ENCODE results near the gene PARD3B.

PARD3B gene

DNA sequence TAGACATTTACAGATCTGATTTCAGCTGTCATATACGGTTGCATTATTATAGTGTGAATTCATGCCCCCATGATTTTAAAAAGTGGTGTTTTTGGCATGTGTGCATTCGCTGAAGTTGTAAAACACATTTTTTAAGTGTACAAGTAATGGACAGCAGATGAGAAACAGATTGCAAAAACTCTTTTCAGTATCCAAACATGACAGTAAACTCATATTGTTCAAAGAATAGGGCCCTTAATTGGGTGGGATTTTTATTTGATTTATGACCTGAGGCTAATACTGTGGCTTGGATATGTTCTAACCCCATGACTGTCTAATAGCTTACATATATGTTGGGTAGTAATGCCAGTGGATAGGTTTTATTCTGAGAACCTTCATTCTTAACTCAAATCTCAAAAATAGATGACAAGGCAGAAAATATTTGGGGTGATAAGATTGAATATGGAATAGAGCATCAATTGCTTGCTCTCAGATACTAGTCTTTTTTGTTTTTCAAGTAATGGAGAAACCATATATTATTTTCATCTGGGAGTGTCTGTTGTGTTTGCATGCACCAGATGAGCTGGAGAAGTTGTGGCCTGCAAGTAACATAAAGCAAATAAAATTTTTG, 118.6 kb downstream of the PARD3B start:
- TF ChIP-seq, protein P1, sequence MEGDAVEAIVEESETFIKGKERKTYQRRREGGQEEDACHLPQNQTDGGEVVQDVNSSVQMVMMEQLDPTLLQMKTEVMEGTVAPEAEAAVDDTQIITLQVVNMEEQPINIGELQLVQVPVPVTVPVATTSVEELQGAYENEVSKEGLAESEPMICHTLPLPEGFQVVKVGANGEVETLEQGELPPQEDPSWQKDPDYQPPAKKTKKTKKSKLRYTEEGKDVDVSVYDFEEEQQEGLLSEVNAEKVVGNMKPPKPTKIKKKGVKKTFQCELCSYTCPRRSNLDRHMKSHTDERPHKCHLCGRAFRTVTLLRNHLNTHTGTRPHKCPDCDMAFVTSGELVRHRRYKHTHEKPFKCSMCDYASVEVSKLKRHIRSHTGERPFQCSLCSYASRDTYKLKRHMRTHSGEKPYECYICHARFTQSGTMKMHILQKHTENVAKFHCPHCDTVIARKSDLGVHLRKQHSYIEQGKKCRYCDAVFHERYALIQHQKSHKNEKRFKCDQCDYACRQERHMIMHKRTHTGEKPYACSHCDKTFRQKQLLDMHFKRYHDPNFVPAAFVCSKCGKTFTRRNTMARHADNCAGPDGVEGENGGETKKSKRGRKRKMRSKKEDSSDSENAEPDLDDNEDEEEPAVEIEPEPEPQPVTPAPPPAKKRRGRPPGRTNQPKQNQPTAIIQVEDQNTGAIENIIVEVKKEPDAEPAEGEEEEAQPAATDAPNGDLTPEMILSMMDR (IDR thresholded peaks at IDR 0.05; ENCODE audit: low read depth, low read length, missing control alignments) = no peak
- Histone ChIP-seq H3K27ac (no peak overlapping the region), H3K36me3 (replicated peaks) (no peaks in the 10 kb centered on the region), H3K27me3 (replicated peaks) (no peaks in the 10 kb centered on the region), H3K4me3 (ENCODE audit: low read depth, low read length) (no peak overlapping the region)
- in situ Hi-C loops (cut with HindIII; ENCODE audit: low pct_ligation_motif_present, low sequenced_read_pairs) = no loop called here
- no peak for DNase-seq

DNA sequence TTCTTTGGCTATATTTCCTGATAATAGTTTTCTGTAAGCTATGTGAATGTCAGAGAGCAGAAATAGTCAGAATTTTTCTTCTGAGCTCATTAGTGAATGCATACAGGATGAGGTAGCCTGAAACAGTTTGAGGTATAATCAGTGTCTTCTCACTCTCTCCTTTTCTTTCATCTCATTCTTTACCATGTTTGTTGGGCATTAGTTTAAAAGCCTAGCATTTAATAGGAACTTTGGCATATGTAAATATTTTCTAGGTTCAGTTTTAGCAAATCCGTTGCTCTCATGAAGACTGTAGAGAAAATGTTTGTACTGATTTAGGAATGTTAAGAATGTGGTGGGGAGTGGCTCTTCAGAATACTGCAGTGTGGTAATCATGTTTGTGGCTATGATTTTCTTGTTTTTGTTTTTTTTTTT, 119.4 kb downstream of the PARD3B start:
- Histone ChIP-seq H3K36me3 (replicated peaks) (no peaks in the 10 kb centered on the region), H3K27ac (peak overlapping the region; percentile 84), H3K27me3 (replicated peaks) (no peaks in the 10 kb centered on the region), H3K4me3 (ENCODE audit: low read depth, low read length) (no peak overlapping the region)
- peak; percentile 24 for DNase-seq
- TF ChIP-seq, protein P1 (IDR thresholded peaks at IDR 0.05; ENCODE audit: low read depth, low read length, missing control alignments) = no peak
- in situ Hi-C loops (cut with HindIII; ENCODE audit: low pct_ligation_motif_present, low sequenced_read_pairs) = no loop called here

DNA sequence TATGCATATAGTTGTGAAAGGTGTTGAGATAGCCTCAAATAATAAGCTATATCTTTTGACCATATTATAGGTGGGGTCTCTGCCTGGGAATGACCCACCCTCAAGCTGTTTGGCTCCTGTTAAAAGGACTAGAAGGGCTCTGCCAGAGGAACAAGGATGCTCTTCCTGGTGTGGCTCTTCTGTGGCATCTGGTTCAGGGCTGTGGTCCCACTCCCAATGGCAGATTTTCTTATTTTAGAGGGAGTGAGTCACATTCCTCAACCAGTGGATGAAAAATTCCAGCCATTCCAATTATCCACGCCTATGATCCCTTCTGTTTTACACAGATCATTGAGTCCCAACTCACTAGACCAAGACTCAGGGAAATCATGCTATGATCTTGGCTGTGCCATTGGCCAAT, 119.9 kb downstream of the PARD3B start:
- TF ChIP-seq, protein P1 (IDR thresholded peaks at IDR 0.05; ENCODE audit: low read depth, low read length, missing control alignments) = no peak
- in situ Hi-C loops (cut with HindIII; ENCODE audit: low pct_ligation_motif_present, low sequenced_read_pairs) = no loop called here
- no peaks in the 10 kb centered on the region for H3K36me3 ChIP-seq (replicated peaks)
- H3K4me3 ChIP-seq (ENCODE audit: low read depth, low read length) = no peak overlapping the region
- peak overlapping the region; percentile 84 for H3K27ac ChIP-seq
- no peaks in the 10 kb centered on the region for H3K27me3 ChIP-seq (replicated peaks)
- DNase-seq = peak; percentile 58

DNA sequence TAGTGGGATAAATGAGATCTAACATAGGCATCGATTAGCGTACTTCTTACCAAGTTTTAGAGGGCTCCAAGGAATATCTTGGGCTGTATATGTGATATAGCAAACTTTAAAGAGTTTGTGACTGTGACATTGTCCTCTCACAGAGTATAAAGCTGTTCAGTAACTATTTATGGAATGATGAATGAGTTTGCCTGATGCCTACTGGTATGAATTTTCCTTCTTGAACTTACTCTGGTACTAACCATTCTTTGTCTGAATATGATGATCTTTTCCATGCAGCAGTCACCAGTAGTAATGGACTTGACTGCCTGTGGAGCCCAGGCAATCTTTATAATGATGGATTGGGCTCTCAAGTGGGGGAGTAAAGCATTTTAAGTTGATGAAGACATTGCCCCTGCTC, 120.5 kb downstream of the PARD3B start:
- Histone ChIP-seq H3K4me3 (ENCODE audit: low read depth, low read length) (no peak overlapping the region), H3K27ac (peak overlapping the region; percentile 84), H3K36me3 (replicated peaks) (no peaks in the 10 kb centered on the region), H3K27me3 (replicated peaks) (no peaks in the 10 kb centered on the region)
- in situ Hi-C loops (cut with HindIII; ENCODE audit: low pct_ligation_motif_present, low sequenced_read_pairs) = no loop called here
- TF ChIP-seq, protein P1 (IDR thresholded peaks at IDR 0.05; ENCODE audit: low read depth, low read length, missing control alignments) = no peak
- DNase-seq = no peak

DNA sequence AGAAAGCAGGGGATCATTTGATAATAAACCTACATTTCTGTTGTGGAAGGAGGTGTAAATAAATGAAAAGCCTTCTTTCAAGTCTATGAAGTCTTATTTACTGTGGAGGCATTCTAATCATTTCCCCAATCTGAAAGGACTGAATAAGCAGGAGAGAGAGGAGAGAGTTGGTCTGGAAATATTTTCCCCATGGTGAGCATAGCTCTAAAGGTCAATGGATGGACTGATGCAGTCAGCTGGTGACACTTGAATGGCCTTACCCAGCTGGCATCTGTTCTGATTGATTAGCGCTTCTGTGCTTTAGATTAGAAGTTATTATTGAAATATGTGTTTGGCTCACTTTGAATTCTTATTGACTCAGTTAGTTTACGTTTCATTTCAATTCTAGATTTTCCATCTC, 122.7 kb downstream of the PARD3B start:
- no peak for DNase-seq
- H3K36me3 ChIP-seq (replicated peaks) = no peaks in the 10 kb centered on the region
- TF ChIP-seq, protein P1 (IDR thresholded peaks at IDR 0.05; ENCODE audit: low read depth, low read length, missing control alignments) = no peak
- in situ Hi-C loops (cut with HindIII; ENCODE audit: low pct_ligation_motif_present, low sequenced_read_pairs) = no loop called here
- no peak overlapping the region for H3K4me3 ChIP-seq (ENCODE audit: low read depth, low read length)
- H3K27me3 ChIP-seq (replicated peaks) = no peaks in the 10 kb centered on the region
- no peak overlapping the region for H3K27ac ChIP-seq

DNA sequence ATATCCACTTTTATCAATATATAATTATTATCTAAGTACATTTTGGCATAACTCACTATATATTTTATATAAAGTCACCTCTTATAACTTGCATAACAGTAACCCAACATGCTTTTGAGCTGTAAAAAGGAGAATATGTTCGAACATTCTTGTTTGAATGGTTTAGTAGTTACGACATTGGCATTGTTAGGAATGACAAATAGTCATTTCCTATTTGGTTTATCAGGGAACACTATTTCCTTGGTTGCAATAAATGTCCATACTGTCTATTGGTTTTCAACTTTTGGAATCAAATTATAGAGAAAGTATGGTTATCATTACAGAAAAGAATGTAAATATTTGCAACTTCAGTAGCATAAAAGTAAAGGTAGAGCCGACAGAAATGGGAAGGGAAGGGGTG, 124.1 kb downstream of the PARD3B start:
- Histone ChIP-seq H3K4me3 (ENCODE audit: low read depth, low read length) (no peak overlapping the region), H3K27ac (no peak overlapping the region), H3K27me3 (replicated peaks) (no peaks in the 10 kb centered on the region), H3K36me3 (replicated peaks) (no peaks in the 10 kb centered on the region)
- no peak for DNase-seq
- in situ Hi-C loops (cut with HindIII; ENCODE audit: low pct_ligation_motif_present, low sequenced_read_pairs) = no loop called here
- TF ChIP-seq, protein P1 (IDR thresholded peaks at IDR 0.05; ENCODE audit: low read depth, low read length, missing control alignments) = no peak

Data from brain microvascular endothelial cell (primary cell).